Testis (tissue), 3 donors: ENCODE measurements around the gene GAB2. TPM values are rescaled to one million over a fixed set of nuclear protein-coding genes. Genes with fewer than 3 reads are reported as not detected.

Source experiments
- DNase-seq: peaks from one replicate; pipeline ENCODE4 v3.0.0-alpha.2; 2019
- H3K27ac ChIP-seq, 2 donors: fragments of 200-600 bp; sonication (generic); one replicate each; pipeline ENCODE4 v1.5.1; 2019
- H3K27me3 ChIP-seq: fragments of 200-600 bp; sonication (generic); one replicate; pipeline ENCODE4 v1.5.1; 2019
- H3K36me3 ChIP-seq: fragments of 200-600 bp; sonication (generic); one replicate; pipeline ENCODE4 v1.5.1; 2017; ENCODE audit warnings: low read depth; ENCODE audit errors: missing control alignments
- H3K4me1 ChIP-seq: fragments of 200-600 bp; sonication (generic); one replicate; pipeline ENCODE4 v1.5.1; 2019
- H3K4me3 ChIP-seq, 2 donors: fragments of 200-600 bp; sonication (generic); one replicate each; pipeline ENCODE4 v1.5.1; 2017 to 2019
- H3K9me3 ChIP-seq: fragments of 200-600 bp; sonication (generic); one replicate; pipeline ENCODE4 v1.5.1; 2017
- POLR2A ChIP-seq: fragments of 450-650 bp; IDR thresholded peaks from one replicate; pipeline ENCODE4 v1.6.1; 2017; ENCODE audit warnings: antibody characterized with exemption, mild to moderate bottlenecking, moderate library complexity
- WGBS, 2 donors: methylation state at CpG; one replicate each; pipeline ENCODE4 v1.1.5; 2018; 5-methylcytosine and 5-hydroxymethylcytosine counted together
- intact Hi-C: fragments of 100-400 bp; cut with DNase I; formaldehyde crosslinking; loops from one replicate; pipeline ENCODE4 v1.15.1; 2023; ENCODE audit warnings: low total_unique reads
- polyA plus RNA-seq: library from polyadenylated mRNA; stranded (reverse); fragments of 350-450 nt; fragmentation: Illumina TruSeq; extraction: RNeasy Lipid Tissue Mini Kit (QIAGEN cat#74804); gene quantifications from one replicate; pipeline ENCODE4 v1.2.3, GENCODE V29; 2014; ENCODE audit warnings: low read depth, low replicate concordance; ENCODE audit not compliant: insufficient read depth
- total RNA-seq, 2 donors: library from RNA; depleted of rRNA; stranded (reverse); fragments of >200 nt; gene quantifications; one replicate each; pipeline ENCODE4 v1.2.3, GENCODE V29; 2016
- TF ChIP-seq, protein P1 (sequence below), 3 experiments: fragments of 450-650 bp in 2 of 3; fragments of 200-600 bp in 1 of 3; sonication (generic) in 1 of 3; IDR thresholded peaks; one replicate each; pipeline ENCODE4 v1.5.1; 2016 to 2019; ENCODE audit warnings: antibody characterized with exemption in 3 of 3, mild to moderate bottlenecking in 2 of 3, moderate library complexity in 1 of 3

Gene GAB2
- total and polyA plus RNA-seq, 3 donors from 2014 or later: 9.2 to 14.3 (median 10.9) TPM

DNA sequence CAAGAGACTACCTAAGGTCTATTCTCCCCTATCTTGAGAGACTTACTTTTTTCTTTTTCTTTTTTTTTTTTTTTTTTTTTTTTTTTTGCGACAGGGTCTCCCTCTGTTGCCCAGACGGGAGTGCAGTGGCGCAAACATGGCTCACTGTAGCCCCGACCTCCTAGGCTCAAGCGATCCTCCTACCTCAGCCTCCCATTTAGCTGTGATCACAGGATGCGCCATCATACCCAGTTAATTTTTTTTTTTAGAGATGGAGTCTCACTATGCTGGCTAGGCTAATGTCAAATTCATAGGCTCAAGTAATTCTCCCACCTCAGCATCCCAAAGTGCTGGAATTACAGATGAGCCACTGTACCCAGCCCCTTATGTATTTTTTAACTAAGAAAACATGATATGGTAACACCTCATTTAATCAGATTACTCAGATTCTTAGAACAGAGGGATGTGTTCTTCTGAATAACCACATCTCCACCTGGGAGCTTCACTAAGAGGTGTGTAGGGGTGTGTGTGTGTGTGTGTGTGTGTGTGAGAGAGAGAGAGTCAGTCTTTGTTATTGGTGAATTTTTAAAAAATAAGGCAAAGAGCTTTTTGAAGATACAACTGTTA, 126.0 kb downstream of the GAB2 start:
- 93 to 97% methylated on average over 6 of the region's 6 CpGs for WGBS, 2 donors
- intact Hi-C loops: no loop called here
- Histone ChIP-seq H3K27me3 (no peaks in the 10 kb centered on the region), H3K9me3 (no peaks in the 10 kb centered on the region), H3K4me1 (no peaks in the 10 kb centered on the region), H3K4me3 (no peak overlapping the region), H3K36me3 (no peaks in the 10 kb centered on the region), H3K27ac (no peak overlapping the region)
- DNase-seq: no peak
- no peak for TF ChIP-seq POLR2A
- TF ChIP-seq, protein P1, sequence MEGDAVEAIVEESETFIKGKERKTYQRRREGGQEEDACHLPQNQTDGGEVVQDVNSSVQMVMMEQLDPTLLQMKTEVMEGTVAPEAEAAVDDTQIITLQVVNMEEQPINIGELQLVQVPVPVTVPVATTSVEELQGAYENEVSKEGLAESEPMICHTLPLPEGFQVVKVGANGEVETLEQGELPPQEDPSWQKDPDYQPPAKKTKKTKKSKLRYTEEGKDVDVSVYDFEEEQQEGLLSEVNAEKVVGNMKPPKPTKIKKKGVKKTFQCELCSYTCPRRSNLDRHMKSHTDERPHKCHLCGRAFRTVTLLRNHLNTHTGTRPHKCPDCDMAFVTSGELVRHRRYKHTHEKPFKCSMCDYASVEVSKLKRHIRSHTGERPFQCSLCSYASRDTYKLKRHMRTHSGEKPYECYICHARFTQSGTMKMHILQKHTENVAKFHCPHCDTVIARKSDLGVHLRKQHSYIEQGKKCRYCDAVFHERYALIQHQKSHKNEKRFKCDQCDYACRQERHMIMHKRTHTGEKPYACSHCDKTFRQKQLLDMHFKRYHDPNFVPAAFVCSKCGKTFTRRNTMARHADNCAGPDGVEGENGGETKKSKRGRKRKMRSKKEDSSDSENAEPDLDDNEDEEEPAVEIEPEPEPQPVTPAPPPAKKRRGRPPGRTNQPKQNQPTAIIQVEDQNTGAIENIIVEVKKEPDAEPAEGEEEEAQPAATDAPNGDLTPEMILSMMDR (IDR thresholded peaks at IDR 0.05): no peak

DNA sequence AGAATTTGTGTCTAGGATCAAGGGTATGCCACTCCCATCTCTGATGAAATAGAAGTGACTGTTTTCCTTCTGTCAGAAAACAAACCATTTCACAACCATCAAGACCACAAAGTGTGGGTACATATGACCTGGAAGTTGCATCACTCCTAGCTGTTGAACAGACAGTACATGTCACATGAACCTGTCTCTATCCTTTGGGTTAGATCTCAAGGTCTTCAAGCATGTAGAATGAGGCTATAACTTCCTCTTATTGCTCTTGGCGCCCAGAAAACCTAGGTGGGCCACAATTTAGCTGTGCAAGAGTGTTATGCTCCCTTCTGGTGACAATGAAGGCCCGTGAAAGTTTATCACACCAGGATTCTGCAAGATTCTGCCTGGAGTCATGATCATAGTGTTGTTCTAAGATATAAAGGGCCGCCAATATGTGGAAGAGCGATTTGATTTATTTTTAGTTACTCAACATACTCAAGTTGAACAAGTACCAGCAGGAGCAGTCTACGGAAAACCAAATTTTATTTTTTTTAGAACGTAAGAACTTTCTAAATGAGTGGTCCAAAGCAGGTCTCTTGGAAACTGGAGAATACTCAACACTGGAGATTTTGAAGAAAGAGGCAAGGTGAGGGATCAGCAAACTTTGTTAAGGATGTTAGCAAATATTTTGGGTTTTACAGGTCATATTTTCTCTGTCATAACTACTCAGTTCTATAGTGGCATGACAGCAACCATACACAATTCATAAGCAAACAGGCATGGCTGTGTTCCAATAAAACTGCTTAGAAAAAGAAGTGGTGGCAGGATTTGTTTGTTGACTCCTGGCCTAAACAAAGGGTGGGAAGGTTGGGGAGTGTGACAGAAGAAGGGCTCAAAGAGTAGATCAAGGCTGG, 127.1 kb downstream of the GAB2 start:
- Histone ChIP-seq H3K27ac (no peak overlapping the region), H3K4me1 (no peaks in the 10 kb centered on the region), H3K36me3 (no peaks in the 10 kb centered on the region), H3K9me3 (no peaks in the 10 kb centered on the region), H3K27me3 (no peaks in the 10 kb centered on the region), H3K4me3 (no peak overlapping the region)
- intact Hi-C loops: no loop called here
- 91 to 95% methylated on average over 6 of the region's 6 CpGs for WGBS, 2 donors
- no peak for TF ChIP-seq POLR2A
- TF ChIP-seq, protein P1 (IDR thresholded peaks at IDR 0.05): no peak
- no peak for DNase-seq

DNA sequence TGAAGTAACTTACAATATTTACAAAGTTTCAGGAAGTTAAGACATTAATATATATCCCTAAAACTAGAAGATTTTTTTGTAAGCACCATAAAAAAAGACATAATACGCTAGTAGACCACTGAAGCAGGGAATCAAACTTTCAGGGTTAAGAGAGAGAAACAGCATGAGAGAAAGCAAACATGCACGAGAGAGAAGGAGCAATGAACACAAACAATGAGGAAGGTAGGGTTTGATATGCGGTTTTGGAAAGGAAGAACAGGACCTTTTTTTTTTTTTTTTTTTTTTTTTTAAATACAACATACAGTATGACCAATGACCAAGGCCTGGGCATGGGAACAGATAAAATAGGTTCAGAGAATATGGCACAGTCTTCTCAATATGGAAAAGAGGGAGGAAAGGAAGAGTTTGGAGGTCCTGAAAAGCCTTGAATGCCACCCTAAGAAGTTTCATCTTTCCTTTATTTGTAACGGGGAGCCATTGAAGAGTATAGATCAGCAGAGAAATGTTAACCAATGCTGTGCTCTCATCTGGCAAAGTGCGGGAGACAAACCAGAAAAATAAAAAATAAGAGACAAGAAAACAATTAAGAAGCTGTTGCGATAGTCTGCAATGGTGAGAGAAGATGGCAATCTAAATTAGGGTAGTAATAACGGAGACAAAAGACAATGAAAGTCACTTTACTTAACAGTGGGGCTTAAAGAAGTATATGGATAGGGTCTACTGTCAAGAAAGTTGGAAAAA, 127.9 kb downstream of the GAB2 start:
- no peaks in the 10 kb centered on the region for H3K4me1 ChIP-seq
- no peaks in the 10 kb centered on the region for H3K9me3 ChIP-seq
- H3K27me3 ChIP-seq: no peaks in the 10 kb centered on the region
- no peak for TF ChIP-seq POLR2A
- TF ChIP-seq, protein P1 (IDR thresholded peaks at IDR 0.05): no peak
- H3K4me3 ChIP-seq: no peak overlapping the region
- intact Hi-C loops: no loop called here
- no peaks in the 10 kb centered on the region for H3K36me3 ChIP-seq
- H3K27ac ChIP-seq: no peak overlapping the region
- 88 to 92% methylated on average over 7 of the region's 7 CpGs for WGBS, 2 donors
- no peak for DNase-seq

DNA sequence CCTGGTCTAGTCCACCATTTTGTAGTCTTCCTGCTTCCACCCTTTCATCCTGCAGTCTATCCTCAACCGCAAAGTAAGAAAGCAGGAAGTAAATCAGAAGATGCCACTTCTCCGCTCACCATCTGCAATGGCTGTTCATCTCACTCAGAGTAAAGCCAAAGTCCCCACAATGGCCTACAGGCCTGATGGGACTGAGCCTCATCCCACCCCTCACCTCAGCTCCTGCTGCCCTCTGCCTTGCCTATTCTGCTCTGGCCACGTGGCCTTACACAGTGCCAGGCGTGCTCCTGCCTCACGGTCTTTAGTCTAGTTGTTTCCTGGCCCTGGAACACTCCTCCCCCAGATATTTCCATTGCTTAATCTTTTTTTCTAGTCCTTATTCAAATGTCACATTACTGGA, 133.4 kb downstream of the GAB2 start:
- Histone ChIP-seq H3K4me1 (no peaks in the 10 kb centered on the region), H3K9me3 (no peaks in the 10 kb centered on the region), H3K4me3 (no peak overlapping the region), H3K27me3 (no peaks in the 10 kb centered on the region), H3K36me3 (no peaks in the 10 kb centered on the region), H3K27ac (no peak overlapping the region)
- 73 to 74% methylated on average over 5 of the region's 5 CpGs for WGBS, 2 donors
- intact Hi-C loops: no loop called here
- TF ChIP-seq POLR2A: no peak
- TF ChIP-seq, protein P1 (IDR thresholded peaks at IDR 0.05): no peak
- no peak for DNase-seq
